ENCODE measurements around the gene BCKDHB. TPM values are rescaled to one million over a fixed set of nuclear protein-coding genes. Genes with fewer than 3 reads are reported as not detected.

BCKDHB gene
- total and polyA plus RNA-seq, 7 donors: 15.1 to 43.2 (median 20.3) TPM

DNA sequence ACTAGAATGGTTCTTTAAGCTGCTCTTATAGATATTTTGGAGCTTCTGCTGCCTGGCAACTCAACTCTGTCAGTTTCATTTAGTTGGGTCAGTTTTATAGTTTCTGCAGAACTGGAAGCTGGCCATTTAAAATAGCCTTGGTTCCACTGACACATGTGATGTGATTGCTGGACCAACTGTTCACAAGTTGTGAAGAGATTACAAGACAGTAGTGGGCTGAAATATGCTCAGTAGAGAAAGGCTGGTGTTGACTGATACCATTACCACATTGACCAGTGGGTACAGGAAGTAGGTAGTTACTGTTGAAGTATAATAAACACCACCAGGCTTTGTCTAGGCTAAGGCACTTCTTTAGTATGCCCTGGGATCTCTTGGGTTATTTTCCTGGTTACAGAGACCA, 39.0 kb downstream of the BCKDHB start:
- H3K4me1 ChIP-seq: peaks cover 0 to 38% (median 36%) of the 10 kb centered on the region in 4 donors
- intact Hi-C loops (cut with DNase I): no loop called here

DNA sequence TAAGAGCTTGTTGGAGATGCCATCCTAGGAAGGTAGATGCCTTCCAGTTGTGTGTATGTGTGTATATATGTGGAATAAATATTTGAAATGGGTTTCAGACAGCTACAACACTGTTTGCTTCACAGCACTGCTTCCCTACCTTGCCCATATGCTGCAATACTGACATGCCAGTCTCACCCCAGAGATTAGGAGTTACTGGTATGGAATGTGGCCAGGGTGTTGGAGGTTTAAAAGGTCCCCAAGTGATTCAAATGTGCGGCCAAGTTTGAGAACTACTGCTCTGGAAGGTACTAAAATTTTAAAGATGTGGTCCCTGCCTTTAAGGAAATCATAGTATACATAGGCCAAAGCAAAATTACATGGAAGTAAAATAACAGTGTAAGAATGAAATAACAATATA, 39.5 kb downstream of the BCKDHB start:
- WGBS, 2 donors: 93% methylated on average over 1 of the region's 1 CpG
- no peaks in the 10 kb centered on the region for H3K9me3 ChIP-seq

More for the DNA sequence above, 39.0 kb downstream of the BCKDHB start:
- no peak overlapping the region for H3K4me3 ChIP-seq
- H3K36me3 ChIP-seq: no peaks in the 10 kb centered on the region
- TF ChIP-seq EP300 (IDR thresholded peaks at IDR 0.05) (no peak), POLR2AphosphoS5 (IDR thresholded peaks at IDR 0.05) (no peak)
- no peak for DNase-seq
- no peaks in the 10 kb centered on the region for H3K9me3 ChIP-seq
- peak overlapping the region in 1 of 4 donors; percentile 0 for H3K27ac ChIP-seq
- H3K27me3 ChIP-seq: no peaks in the 10 kb centered on the region

DNA sequence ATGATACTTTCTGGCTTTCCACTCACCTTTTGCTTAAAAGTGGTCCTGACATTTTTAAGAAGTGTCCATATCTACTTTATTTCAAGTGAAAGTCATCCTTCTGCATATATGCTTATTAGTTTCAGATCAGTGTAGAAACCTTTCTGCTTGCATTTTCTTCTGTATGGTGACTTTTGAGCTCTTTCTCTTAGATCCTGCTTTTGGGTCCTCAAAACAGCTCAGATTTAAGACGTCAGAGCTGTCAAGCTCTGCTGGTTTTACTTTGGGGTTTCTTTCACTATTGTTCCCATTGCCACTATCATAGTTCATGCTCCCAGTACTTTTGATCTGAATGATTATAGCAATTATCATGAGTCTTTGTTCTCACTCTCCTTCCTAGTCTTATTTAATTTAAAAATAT, 41.7 kb downstream of the BCKDHB start:
- no peaks in the 10 kb centered on the region for H3K36me3 ChIP-seq
- no peak overlapping the region for H3K27ac ChIP-seq
- H3K4me3 ChIP-seq: no peak overlapping the region
- intact Hi-C loops (cut with DNase I): no loop called here
- H3K27me3 ChIP-seq: no peaks in the 10 kb centered on the region
- peaks cover 0 to 29% (median 27%) of the 10 kb centered on the region in 4 donors for H3K4me1 ChIP-seq
- 77 to 91% methylated on average over 1 of the region's 1 CpG for whole genome bisulfite sequencing, 2 donors
- DNase-seq: no peak
- TF ChIP-seq POLR2AphosphoS5 (IDR thresholded peaks at IDR 0.05): no peak
- TF ChIP-seq, protein P1, sequence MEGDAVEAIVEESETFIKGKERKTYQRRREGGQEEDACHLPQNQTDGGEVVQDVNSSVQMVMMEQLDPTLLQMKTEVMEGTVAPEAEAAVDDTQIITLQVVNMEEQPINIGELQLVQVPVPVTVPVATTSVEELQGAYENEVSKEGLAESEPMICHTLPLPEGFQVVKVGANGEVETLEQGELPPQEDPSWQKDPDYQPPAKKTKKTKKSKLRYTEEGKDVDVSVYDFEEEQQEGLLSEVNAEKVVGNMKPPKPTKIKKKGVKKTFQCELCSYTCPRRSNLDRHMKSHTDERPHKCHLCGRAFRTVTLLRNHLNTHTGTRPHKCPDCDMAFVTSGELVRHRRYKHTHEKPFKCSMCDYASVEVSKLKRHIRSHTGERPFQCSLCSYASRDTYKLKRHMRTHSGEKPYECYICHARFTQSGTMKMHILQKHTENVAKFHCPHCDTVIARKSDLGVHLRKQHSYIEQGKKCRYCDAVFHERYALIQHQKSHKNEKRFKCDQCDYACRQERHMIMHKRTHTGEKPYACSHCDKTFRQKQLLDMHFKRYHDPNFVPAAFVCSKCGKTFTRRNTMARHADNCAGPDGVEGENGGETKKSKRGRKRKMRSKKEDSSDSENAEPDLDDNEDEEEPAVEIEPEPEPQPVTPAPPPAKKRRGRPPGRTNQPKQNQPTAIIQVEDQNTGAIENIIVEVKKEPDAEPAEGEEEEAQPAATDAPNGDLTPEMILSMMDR (IDR thresholded peaks at IDR 0.05): no peak
- no peak for TF ChIP-seq EP300 (IDR thresholded peaks at IDR 0.05)
- TF ChIP-seq POLR2A (IDR thresholded peaks at IDR 0.05): no peak
- H3K9me3 ChIP-seq: no peaks in the 10 kb centered on the region

More for the DNA sequence above, 39.5 kb downstream of the BCKDHB start:
- TF ChIP-seq EP300 (IDR thresholded peaks at IDR 0.05) (no peak), POLR2AphosphoS5 (IDR thresholded peaks at IDR 0.05) (no peak), POLR2A (IDR thresholded peaks at IDR 0.05) (no peak)
- TF ChIP-seq, protein P1 (IDR thresholded peaks at IDR 0.05): no peak
- no peaks in the 10 kb centered on the region for H3K36me3 ChIP-seq
- H3K4me3 ChIP-seq: no peak overlapping the region
- H3K27ac ChIP-seq: no peak overlapping the region
- H3K4me1 ChIP-seq: peaks cover 0 to 38% (median 36%) of the 10 kb centered on the region in 4 donors
- intact Hi-C loops (cut with DNase I): no loop called here
- H3K27me3 ChIP-seq: no peaks in the 10 kb centered on the region
- no peak for DNase-seq

DNA sequence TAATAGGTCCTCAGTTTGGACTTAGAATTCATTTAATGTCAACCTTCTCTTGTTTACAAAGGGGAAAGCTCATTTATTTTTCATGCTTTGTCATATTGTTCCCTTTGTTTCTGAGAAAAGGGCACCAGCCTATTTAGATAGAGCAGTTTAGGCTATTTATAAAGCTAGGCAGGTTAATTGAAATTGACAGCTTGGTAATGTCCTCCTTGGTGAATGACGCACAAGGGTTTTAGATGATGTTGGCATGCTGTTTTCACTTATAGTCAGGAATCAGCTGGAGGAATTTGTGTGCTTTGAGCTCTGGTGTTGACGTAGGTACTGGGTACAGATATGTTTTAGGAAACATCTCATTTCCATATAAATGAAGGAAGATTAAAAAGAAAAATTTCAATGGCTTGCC, 45.2 kb downstream of the BCKDHB start:
- DNase-seq: no peak
- H3K27ac ChIP-seq: no peak overlapping the region
- TF ChIP-seq, protein P1 (IDR thresholded peaks at IDR 0.05): no peak
- TF ChIP-seq EP300 (IDR thresholded peaks at IDR 0.05): no peak
- no peaks in the 10 kb centered on the region for H3K4me1 ChIP-seq
- no peaks in the 10 kb centered on the region for H3K27me3 ChIP-seq
- H3K36me3 ChIP-seq: no peaks in the 10 kb centered on the region
- no peak overlapping the region for H3K4me3 ChIP-seq
- no peaks in the 10 kb centered on the region for H3K9me3 ChIP-seq
- 97 to 98% methylated on average over 2 of the region's 2 CpGs for WGBS, 2 donors
- intact Hi-C loops (cut with DNase I): no loop called here

DNA sequence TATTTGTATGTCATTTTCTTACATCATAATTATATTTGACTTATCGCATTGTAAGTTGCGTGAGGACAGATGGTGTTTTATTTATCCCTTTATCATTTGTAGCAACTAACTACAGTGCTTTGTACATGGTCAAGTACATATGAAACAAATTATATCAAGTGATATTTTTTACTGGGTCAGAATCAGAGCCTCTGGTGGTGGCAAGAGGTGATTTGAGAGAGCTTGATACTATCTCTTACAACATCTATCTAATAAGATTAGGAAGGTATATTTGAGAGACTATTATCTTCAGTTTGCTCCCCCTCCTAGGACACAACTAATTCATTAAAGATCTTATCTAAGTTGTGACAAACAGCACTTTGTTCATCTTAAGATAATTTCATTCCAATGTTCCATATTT, 47.7 kb downstream of the BCKDHB start:
- WGBS, 2 donors: 92 to 98% methylated on average over 2 of the region's 2 CpGs
- intact Hi-C loops (cut with DNase I): no loop called here
- Histone ChIP-seq H3K4me1 (no peaks in the 10 kb centered on the region), H3K4me3 (no peak overlapping the region), H3K27me3 (no peaks in the 10 kb centered on the region), H3K27ac (no peak overlapping the region), H3K9me3 (no peaks in the 10 kb centered on the region), H3K36me3 (no peaks in the 10 kb centered on the region)
- no peak for DNase-seq
- no peak for TF ChIP-seq POLR2AphosphoS5 (IDR thresholded peaks at IDR 0.05)

DNA sequence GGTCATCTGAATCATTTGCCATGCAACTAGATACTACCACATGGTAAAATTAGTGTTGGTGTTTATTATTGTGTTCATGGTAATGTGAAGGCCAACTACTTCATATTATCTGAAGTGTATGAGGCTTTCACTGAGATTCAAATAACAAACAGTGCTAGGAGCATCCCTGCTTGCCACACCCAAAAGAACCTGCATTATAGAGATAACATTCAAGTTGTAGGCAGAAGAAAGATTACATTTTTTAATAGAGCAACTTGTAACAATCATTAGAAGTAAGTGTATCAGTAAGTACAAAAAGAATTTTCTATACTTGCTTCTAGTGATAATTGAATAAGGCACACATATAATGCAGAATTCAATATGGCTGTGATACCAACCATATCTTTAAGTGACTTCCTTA, 49.8 kb downstream of the BCKDHB start:
- DNase-seq: no peak
- TF ChIP-seq, protein P1 (IDR thresholded peaks at IDR 0.05): no peak
- H3K4me1 ChIP-seq: no peaks in the 10 kb centered on the region
- intact Hi-C loops (cut with DNase I): no loop called here
- no peak overlapping the region for H3K27ac ChIP-seq
- no peaks in the 10 kb centered on the region for H3K36me3 ChIP-seq
- H3K27me3 ChIP-seq: no peaks in the 10 kb centered on the region
- no peaks in the 10 kb centered on the region for H3K9me3 ChIP-seq
- no peak overlapping the region for H3K4me3 ChIP-seq
